Uterus (tissue), 2 donors: Measurements from ENCODE around the gene EMID1.

ENCODE experiments used
- CTCF ChIP-seq, 4 experiments: fragments of 200-600 bp in 2 of 4; fragments of 450-650 bp in 2 of 4; sonication (generic) in 2 of 4; IDR thresholded peaks; one replicate each; pipeline ENCODE4 v1.5.1; 2016 to 2019; ENCODE audit warnings: antibody characterized with exemption in 4 of 4, mild to moderate bottlenecking in 2 of 4, moderate library complexity in 1 of 4
- POLR2A ChIP-seq, 2 donors: fragments of 450-650 bp; IDR thresholded peaks; one replicate each; pipeline ENCODE4 v1.6.1; 2016; ENCODE audit warnings: antibody characterized with exemption in 2 of 2, mild to moderate bottlenecking in 1 of 2, moderate library complexity in 1 of 2

- TF ChIP-seq CTCF (IDR thresholded peaks at IDR 0.05) (no peak), POLR2A (IDR thresholded peaks at IDR 0.05) (no peak)
These were observed 51.1 kb downstream of the EMID1 start for GRCh38 chr22:29256606-29257325.
